H1 (cell line): ENCODE results near the gene DEFB129. TPM values are rescaled to one million over a fixed set of nuclear protein-coding genes. Genes with fewer than 3 reads are reported as not detected.

ENCODE experiments used
- BACH1 ChIP-seq: IDR thresholded peaks from 2 replicates; pipeline ENCODE4 v1.6.1; 2012; ENCODE audit warnings: low read length, improper control_type of control experiment
- BRCA1 ChIP-seq: IDR thresholded peaks from 2 replicates; pipeline ENCODE4 v1.6.1; 2012; ENCODE audit warnings: low read depth, low read length, improper control_type of control experiment
- CBX8 ChIP-seq: fragments of 300-800, 300-1000 bp; sonication (generic); IDR thresholded peaks from 2 replicates; pipeline ENCODE4 v1.7.1; 2016; ENCODE audit warnings: low read depth, low read length, borderline replicate concordance
- JUN ChIP-seq: IDR thresholded peaks from 2 replicates; pipeline ENCODE4 v1.6.1; 2011; ENCODE audit warnings: low read depth, mild to moderate bottlenecking, improper control_type of control experiment, low read length
- NRF1 ChIP-seq: IDR thresholded peaks from 2 replicates; pipeline ENCODE4 v1.6.1; 2011; ENCODE audit warnings: mild to moderate bottlenecking, low read depth, low read length, improper control_type of control experiment
- RNF2 ChIP-seq: fragments of 200-900, 300-1000 bp; sonication (generic); IDR thresholded peaks from 2 replicates; pipeline ENCODE4 v1.7.1; 2016; ENCODE audit warnings: borderline replicate concordance, low read depth, mild to moderate bottlenecking, antibody characterized with exemption, low read length; ENCODE audit not compliant: poor library complexity, severe bottlenecking; ENCODE audit errors: missing control alignments
- RXRA ChIP-seq: IDR thresholded peaks from 2 replicates; pipeline ENCODE4 v1.6.1; 2011; ENCODE audit warnings: low read depth, mild to moderate bottlenecking, low read length, moderate library complexity; ENCODE audit not compliant: insufficient read depth
- TCF12 ChIP-seq: IDR thresholded peaks from 2 replicates; pipeline ENCODE4 v1.6.1; 2011; ENCODE audit warnings: low read depth, mild to moderate bottlenecking, low read length
- polyA plus RNA-seq, 7 experiments: library from polyadenylated mRNA; depleted of rRNA in 3 of 7; stranded (reverse) in 5 of 7; unstranded in 2 of 7; fragments of >200 nt in 5 of 7; fragments of 200-250 nt in 2 of 7; gene quantifications; 1 replicate in 5 of 7; 2 replicates in 1 of 7; 4 replicates in 1 of 7; pipeline versions ENCODE4 v1.2.1 to v1.2.3, GENCODE V29; 2011 to 2013; ENCODE audit warnings: missing spikeins in 2 of 7, mixed read lengths in 2 of 7
- total RNA-seq: library from RNA; stranded (reverse); fragmentation: NEBNext Ultra II Directional; extraction: Animal tissue kit (Norgen Biotek cat#: 25700); gene quantifications from 2 replicates; pipeline ENCODE4 v1.2.1, GENCODE V29; 2021
- TF ChIP-seq, protein P1 (sequence below): IDR thresholded peaks from 2 replicates; pipeline ENCODE4 v1.6.1; 2011; ENCODE audit warnings: low read length, improper control_type of control experiment
- TF ChIP-seq, protein P2 (sequence below): IDR thresholded peaks from 2 replicates; pipeline ENCODE4 v1.6.1; 2011; ENCODE audit warnings: low read depth, mild to moderate bottlenecking, low read length; ENCODE audit not compliant: insufficient read depth

The DEFB129 gene
- total and polyA plus RNA-seq, 2 of the 8 experiments (the other 6 are each of a cell fraction or from before 2014, with no cell fraction given) = not detected

DNA sequence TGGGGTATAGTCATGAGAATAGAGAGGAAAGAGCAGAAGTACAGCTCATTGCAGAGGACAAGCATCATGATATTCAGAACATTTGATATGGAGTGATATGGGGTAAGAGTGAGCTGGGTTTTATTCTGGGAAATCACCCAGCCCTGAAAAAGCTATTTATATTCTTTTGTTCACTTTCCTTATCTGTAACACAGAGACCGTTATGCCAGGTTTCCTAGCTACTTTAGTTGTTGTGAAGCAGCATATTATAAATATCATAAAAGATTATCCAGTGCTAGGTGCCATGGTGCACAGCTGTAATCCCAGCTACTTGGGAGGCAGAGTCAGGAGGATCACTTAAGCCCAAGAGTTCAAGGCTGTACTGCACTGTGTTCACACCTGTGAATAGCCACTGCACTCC lies 9.8 kb upstream of the DEFB129 start (continued):
- no peak for TF ChIP-seq JUN
- TF ChIP-seq RXRA = no peak
- TF ChIP-seq NRF1 = no peak
- TF ChIP-seq, protein P1, sequence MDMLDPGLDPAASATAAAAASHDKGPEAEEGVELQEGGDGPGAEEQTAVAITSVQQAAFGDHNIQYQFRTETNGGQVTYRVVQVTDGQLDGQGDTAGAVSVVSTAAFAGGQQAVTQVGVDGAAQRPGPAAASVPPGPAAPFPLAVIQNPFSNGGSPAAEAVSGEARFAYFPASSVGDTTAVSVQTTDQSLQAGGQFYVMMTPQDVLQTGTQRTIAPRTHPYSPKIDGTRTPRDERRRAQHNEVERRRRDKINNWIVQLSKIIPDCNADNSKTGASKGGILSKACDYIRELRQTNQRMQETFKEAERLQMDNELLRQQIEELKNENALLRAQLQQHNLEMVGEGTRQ = no peak
- TF ChIP-seq BACH1 = no peak
- no peak for TF ChIP-seq RNF2
- TF ChIP-seq BRCA1 = no peak
- TF ChIP-seq, protein P2, sequence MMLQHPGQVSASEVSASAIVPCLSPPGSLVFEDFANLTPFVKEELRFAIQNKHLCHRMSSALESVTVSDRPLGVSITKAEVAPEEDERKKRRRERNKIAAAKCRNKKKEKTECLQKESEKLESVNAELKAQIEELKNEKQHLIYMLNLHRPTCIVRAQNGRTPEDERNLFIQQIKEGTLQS = no peak
- no peak for TF ChIP-seq CBX8
- TF ChIP-seq TCF12 = no peak
